Measurements from ENCODE around the gene MAD1L1. TPM values are rescaled to one million over a fixed set of nuclear protein-coding genes. Genes with fewer than 3 reads are reported as not detected.

MAD1L1 gene
- total RNA-seq, result 55.2 and 59.7 TPM in 2 replicates

DNA sequence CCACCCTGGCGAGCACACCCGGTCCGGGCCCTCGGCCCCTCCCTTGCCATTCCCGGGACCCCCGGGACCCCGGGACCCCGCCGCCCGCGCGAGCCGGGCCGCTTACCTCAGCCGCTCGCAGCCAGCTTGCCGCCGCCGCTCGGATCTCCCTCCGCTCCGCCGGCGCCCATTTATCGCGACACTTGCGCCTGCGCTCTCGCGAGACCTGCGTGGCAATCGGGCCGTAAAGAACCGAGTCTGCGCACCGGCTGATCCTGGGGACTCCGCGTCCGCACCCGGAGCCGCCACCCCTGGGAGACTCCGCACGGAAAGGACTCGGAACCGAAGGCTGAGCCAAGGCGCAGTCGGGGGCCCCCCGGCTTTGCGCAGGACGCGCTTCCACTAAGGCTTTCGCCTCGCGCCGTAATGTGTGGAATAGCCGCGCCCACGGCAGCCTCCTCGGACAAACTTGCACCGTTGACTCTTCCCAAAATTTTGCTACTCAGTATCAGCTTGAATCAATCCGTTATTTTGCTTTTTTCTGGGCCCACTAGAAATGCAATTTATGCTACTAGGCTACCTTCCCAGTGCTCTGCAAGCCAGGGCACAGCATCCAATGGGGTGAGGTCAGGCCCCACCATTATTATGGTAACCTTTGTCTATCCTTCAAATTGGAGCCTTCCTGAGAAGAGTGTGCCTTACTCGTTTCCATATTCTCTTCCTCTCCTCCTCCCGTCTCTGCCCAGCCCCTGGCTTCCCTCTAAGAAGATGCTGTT lies at the start of gene MAD1L1:
MAD1L1 (minus strand) TSS at position 180 of the 755 bp plus-strand sequence. CDS start 2,812 bp downstream, outside the sequence.

DNA sequence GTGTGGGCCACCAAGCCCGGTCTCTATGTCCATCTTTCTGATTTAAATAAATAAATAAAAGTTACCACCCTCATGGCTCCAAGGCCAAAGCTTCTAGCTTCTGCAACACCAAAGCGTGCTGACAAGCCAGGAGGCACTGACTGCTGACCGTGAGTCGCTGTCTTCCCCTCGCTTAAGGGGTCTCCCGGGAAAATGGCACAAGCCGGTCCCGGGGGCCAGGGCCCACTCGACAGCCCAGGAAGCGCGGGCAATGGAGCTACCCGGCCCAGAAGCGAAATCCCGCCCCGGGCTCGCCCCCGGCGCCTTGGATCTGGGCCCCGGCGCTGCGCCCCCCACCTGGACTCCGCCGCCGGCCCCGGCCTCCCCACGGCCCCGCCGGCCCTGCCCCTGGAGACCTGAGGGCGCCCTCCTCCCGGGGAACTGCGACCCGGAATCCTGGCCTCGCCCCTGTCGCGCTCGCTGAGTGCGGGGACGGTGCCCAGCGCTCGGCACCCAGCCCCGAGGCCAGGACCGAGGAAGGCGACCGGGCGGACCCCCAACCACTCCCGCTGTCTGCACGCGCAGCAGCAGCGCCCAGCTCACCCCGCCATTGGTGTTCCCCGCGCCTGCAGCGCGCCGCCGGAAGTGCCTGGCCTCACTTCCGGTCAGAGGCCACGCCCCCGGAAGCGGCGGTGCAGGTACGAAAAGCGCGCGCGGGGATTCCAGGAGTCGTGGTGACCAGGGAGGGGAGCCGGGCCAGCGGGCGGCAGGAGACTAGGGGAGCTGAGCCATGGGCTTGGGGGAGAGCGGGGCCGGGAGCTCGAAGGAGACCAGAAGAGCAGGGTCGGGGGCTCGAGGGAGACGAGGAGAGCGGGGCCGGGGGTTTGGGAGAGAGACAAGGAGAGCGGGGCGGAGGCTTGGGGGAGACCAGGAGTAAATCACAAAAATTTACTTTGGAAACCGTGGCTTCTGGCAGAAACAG lies 9.1 kb upstream of the MAD1L1 start, which contains the start of the genes MRM2 and NUDT1:
MRM2 (minus strand) TSS at position 626 of the 961 bp plus-strand sequence; CDS start at position 590, 36 bp downstream.
NUDT1 (plus strand) TSS at position 647 of the 961 bp plus-strand sequence. CDS start 2,349 bp downstream, outside the sequence.

Other genes with a start within 250 kb of the MAD1L1 start
- 9.2 and 12.3 TPM in 2 replicates for gene MRM2, start 9.3 kb upstream of the MAD1L1 start, total RNA-seq
- 25.4 and 43.5 TPM in 2 replicates for gene NUDT1, start 9.3 kb upstream of the MAD1L1 start, total RNA-seq
- gene SNX8, start 81.5 kb upstream of the MAD1L1 start, total RNA-seq, result 16.7 and 21.2 TPM in 2 replicates
- 123 and 139 TPM in 2 replicates for gene EIF3B, start 121.9 kb upstream of the MAD1L1 start, total RNA-seq
- gene CHST12, start 170.7 kb upstream of the MAD1L1 start, total RNA-seq, result 2.7 and 4.1 TPM in 2 replicates
- gene GRIFIN, start 243.5 kb upstream of the MAD1L1 start, total RNA-seq, result not detected in 2 replicates